ENCODE results near the gene TNFRSF25.

- TF ChIP-seq CTCF (IDR thresholded peaks at IDR 0.05) = peak; percentile 28 to 59 (median 42)
- no peak for TF ChIP-seq POLR2A (IDR thresholded peaks at IDR 0.05)
Observed at GRCh38 chr1:6423321-6423999, 42.5 kb downstream of the TNFRSF25 start.

Data from heart left ventricle (tissue), 13 donors.